ENCODE results near the gene DHX58.

DNA sequence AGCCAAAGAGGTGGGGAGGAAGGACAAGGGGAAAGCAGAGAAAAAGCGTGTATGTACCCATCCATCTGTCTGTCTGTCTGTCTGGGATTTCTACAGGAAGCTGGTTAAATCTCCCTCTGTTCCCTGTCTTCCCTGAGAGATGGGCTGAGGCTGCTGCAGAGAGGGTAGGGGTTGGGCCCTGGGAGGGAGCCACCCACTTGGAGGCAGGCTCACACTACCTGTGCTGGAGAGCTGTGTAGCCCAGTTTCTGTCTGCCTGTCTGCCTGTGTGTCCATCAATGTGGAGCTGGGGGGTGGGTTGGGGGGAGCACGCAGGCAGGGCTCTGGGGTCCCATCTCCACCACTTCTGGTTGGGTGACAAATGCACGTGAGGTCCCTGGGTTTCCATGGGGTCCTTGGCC lies 43.5 kb downstream of the DHX58 start:
- TF ChIP-seq GATA3 (IDR thresholded peaks at IDR 0.05; ENCODE audit: low read depth, low read length) (no peak), GATA2 (IDR thresholded peaks at IDR 0.05; ENCODE audit: low read depth, low read length) (no peak)
